Smooth muscle cell of the brain vasculature (primary cell): Measurements from ENCODE around the gene DCAF10.
"Not testable (repeated sequence)": the region's sequence is repeated elsewhere in the genome, so short reads cannot be mapped to it uniquely, and the experiment has no call there.

Experiments used
- DNase-seq: peaks from one replicate; pipeline ENCODE4 v3.0.0-alpha.2; 2012; ENCODE audit warnings: low read depth, low spot score

Gene DCAF10

DNA sequence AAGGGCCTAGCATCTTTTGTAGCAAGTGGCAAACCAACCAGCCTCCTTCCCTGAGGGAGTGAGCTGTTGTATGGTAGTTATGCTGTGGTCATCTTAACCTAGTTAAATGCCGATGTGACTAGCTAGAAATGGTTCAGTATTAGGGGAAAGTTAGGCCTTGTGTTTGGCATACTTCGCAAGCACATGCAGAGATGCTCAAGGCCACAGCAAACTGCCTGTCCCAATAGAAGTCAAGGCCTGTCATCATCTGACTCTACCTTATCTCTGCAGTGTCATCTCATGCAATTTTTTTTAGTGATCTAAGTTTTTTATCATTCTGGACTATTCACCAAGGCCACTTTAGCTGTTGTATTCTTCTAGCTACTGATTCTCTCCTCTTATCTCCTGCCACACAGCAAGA, 10.5 kb upstream of the DCAF10 start:
- DNase-seq, result no peak

DNA sequence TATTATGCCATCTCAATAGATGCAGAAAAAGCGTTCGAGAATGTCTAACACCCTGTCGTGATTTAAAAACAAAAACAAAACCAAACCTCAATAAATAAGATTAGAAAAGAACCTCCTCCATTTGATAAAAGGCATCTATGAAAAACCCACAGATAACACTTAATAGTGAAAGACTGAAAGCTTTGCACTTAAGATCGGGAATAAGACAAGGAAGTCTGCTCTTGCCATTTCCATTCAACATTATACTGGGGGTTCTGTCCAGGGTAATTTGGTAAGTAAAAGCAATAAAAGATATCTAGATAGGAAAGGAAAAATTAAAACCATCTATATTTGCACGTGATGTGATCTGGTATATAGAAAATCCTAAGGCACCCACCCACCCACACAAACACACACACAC, 8.5 kb upstream of the DCAF10 start:
- DNase-seq, result no peak

DNA sequence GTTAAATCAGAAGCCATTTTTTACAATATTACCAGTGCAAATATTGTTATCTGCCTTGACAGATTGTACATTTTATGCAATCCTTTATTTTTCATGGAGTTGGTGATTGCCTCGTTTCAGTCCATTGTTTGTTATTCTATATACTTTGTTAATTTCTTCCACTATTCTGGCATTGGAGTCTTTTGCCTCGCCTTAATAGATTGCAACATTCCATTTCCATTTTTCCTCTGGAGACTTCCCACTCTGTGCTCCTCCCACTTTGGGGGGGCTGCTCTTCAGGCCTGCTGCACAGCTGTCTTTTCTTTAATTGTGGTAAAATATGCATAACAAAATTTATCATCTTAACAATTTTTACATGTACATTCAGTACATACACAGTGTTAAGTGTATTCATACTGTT, 4.4 kb upstream of the DCAF10 start:
- DNase-seq, result no peak

DNA sequence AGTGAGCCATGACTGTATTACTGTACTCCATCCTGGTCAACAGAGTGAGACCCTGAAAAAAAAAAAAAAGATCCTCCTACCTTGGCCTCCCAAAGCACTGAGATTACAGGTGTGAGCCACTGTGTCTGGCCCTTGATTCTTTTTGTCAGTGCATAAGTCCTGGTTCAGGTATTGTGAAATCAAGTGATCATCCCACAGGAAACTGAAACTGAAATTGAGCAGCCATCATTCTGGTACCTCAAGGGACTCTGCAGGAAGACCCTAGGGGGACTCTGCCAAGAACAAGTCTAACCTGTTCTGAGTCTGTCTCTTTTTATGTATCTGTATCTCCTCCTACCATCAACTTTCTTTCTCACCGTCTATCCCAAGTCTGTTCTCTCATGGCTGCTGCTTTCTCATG, 1.9 kb upstream of the DCAF10 start:
- no peak for DNase-seq

DNA sequence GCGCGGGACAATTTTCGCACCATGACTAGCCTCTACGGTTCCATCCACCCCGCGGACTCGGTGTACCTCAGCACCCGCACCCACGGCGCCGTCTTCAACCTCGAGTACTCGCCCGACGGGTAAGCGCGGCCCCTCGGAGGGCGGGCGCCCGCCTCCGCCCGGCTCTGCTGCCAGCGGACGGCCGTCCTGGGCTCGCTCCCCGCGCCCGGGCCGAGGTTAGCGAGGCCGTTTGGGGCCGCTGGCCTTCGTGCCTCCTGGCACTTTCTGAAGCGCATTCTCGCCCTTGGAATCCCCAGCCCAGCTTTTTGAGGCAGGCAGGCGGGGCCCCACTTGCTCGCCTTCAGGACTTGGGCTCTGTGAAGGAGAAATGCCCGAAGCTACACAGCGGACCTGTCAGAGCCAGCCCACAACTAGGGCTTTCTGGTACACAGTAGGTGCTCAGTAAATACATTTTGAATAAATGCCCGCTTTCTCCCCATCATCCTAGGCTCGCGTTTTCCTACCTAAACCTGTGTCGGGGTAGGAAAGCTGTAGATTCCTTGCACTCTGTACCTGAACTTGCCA, 772 bp downstream of the DCAF10 start:
- no peak for DNase-seq

DNA sequence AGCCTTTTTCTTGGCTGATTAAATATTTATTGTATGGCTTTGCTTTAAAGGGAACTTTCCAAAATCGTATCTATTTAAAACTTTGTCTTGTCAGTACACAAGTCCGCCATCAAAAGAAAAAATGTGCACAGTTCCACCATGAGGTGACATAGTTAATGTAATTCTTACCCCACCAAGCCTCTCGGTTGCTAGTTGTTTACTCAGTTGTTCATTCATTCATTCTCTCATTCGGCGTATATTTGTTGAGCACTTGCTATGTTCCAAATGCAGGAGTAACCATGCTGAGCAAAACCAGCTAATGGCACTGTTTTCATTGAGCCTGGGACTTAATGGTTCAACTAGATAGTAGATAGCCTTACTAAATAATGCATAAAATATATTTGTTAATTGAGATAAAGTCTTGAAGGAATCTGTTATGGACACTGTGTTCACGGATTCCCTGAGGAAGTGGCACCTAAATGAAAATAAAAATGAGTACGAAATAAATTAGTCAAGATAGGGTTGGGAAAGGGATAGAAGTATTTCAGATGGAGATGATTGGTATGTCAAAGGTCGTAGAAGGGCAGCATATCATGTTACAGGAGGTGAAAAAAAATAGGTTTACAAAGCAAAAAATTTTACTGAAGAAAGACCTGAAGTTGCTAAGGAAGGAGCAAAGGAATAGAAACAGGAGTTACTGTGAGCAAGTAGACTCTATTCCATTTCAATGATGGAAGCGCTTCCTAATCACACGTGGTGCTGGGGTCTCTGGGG, 1.5 kb downstream of the DCAF10 start:
- DNase-seq, result no peak

DNA sequence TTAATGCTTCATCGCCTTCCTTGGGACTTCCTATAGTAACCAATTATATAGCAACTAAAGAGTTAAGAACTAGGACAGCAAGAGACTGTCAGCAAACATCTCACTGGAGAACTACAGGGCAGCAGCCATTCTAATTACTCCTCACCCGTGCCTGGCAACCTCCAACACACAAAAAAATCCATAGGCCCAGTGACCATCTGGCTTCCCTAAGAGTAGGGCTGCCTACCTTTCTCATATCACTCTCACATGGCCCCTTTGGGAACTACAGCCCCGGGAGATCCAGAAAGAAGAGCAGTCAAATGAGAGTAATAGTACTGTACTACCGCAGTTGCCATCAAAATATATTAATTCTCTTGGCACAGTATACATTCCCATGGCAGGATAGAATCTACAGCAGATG, 5.7 kb downstream of the DCAF10 start:
- DNase-seq, result no peak

DNA sequence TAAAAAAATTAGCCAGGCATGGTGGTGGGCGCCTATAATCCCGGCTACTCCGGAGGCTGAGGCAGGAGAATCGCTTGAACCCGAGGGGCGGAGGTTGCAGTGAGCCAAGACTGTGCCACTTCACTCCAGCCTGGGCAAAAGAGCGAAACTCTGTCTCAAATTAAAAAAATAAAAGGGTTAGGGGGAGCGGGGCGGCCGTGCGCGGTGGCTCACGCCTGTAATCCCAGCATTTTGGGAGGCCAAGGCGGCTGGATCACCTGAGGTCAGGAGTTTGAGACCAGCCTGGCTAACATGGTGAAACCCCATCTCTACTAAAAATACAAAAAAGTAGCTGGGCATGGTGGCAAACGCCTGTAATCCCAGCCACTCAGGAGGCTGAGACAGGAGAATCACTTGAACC, 9.1 kb downstream of the DCAF10 start:
- DNase-seq, result not testable (repeated sequence)

DNA sequence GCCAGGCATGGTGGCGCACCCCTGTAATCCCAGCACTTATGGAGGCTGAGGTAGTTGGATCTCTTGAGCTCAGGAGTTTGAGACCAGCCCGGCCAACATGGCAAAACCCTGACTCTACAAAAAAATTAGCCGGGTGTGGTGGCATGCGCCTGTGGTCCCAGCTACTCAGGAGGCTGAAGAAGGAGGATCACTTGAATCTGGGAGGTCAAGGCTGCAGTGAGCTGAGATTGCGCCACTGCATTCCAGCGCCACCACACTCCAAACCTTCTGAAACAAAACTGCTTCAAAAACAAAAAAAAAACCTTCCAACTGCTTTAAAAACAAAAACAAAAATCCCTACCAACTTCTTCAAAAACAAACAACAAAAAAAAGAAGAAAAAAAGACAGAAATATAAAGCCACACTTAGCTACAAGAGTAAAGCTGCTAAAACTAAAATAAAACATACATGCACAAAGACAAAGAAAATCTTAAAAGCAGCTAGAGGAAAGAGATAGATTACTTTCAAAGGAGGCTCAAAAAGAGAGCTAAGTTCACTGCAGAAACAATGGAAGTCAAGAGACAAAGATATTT, 11.4 kb downstream of the DCAF10 start:
- no peak for DNase-seq

DNA sequence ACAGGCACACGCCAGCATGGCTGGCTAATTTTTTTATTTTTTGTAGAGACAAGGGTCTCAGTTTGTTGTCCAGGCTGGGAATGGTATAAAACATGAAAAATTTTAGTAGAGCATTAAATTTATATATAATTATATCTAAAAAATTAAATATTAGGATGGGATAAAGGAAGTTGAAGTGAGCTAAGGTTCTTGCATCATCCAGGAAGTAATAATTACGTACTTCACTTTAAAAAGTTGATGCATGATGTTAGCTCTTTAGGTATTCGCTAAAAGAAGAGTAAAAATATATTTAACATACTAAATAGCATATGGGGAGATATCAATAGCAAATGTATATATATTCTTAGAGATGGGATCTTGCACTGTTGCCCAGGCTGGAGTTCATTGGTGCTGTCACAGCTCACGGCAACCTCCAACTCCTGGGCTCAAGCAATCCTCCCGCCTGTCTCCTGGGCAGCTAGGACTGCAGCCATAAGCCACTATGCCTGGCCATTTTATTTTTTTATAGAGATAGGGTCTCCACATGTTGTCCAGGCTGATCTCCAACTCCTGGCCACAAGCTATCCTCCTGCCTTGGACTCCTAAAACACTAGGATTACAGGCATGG, 12.3 kb downstream of the DCAF10 start:
- no peak for DNase-seq

DNA sequence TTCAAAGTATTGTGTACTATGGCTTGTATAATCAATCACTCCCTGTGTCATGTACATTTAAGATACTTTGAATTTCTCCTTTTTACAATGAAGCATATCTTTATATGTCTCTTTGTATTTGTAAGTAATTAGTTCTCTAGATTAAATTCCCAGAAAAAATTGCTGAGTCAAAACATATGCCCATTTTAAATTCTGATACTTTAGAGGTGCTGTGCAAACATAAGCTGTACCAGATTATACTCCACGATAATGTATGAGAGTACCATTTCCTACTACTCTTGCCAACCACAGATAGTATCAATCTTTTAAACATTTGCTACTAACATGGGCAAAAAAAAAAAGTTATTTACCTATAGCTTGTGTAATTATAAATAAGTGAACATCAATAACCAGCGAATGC, 18.3 kb downstream of the DCAF10 start:
- DNase-seq, result no peak

DNA sequence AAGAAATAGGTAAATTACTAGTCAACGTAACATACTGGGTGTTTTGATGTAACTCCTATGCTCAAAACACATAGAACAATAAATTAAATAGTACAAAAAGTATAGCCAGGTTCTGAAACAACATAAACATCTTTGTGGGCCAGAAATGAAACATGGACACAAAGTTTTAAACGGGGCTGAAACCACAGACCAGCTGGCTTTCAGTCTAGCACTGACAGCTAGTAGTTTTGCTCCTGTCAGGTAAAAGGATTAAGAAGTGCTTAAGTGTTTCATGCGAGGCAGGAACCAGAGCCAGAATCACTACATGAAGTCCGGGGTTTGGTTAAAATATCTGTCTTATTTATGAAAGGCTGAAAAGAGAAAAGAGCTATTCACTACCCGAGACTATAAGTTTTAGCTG, 19.5 kb downstream of the DCAF10 start:
- no peak for DNase-seq

DNA sequence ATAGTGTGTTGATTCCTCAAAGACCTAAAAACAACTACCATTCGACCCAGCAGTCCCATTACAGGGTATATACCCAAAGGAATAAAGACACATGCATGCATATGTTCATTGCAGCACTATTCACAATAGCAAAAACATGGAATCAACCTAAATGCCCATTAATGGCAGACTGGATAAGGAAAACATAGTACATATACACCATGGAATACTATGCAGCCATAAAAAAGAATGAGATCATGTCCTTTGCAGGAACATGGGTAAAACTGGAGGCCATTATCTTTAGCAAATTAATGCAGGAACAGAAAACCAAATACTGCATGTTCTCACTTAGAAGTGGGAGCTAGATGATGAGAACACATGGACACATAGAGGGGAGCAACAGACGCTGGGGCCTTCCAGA, 24.6 kb downstream of the DCAF10 start:
- not testable (repeated sequence) for DNase-seq

DNA sequence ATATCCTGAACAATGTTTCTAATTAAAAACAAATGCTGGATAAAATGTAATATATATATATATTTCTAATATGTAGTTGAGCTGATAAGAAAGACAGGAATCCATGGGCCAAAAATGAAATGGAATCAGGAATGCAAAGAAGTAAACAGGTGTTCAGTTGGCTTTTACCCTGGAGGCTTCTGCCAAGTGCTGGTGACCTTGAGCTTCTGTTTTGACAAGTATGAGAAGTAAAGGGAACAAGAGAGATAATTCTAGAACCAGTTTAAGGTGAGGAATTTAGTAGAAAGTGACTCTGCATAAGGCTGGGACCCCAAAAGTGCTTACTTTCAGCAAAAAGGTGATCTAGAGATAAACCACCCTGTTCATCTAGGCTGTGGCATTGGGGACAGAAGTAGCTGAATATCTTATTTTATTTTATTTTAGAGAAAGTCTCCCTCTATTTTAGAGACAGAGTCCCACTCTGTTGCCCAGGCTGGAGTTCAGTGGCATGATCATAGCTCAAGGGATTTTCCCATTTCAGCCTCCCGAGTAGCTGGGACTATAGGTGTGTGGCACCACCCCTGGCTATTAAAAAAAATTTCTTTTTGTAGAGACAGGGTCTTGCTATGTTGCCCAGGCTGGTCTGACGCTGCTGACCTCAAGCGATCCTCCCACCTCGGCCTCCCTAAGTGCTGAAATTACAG, 27.0 kb downstream of the DCAF10 start:
- DNase-seq, result no peak

DNA sequence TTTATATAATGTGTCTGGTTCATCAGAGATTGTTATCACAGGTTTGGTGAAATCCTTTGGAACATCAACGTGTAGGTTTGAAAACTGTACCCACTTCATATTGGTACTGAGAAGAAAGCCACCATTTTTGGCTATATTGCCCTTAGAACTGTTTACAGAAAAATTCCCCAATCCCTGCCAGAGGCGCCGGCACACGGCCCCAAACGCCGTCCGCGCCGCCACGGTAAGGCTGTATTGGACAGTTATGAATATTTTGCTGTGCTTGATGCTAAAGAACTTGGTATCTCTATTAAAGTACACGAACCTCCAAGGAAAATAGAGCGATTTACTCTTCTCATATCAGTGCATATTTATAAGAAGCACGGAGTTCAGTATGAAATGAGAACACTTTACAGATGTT, 35.2 kb downstream of the DCAF10 start:
- DNase-seq, result no peak

DNA sequence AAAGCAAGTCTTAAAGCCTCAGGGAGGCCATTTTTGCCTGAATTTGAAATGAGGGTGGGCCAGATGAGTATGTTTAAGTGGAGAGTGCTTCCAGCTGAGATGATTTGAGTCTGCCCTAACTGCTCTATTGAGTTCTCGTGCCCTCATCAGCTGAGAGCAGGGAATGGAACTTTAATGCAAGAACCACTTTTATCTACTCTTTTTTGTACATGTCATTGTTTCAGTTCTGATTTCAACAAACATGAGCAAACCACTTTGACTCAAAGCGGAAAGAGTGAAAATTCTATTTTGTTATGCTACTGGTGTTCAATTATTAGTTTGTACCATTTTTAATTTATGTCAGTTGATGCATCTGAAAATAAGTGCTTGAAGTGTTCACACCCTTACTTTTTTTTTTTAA, 35.8 kb downstream of the DCAF10 start:
- DNase-seq, result no peak

DNA sequence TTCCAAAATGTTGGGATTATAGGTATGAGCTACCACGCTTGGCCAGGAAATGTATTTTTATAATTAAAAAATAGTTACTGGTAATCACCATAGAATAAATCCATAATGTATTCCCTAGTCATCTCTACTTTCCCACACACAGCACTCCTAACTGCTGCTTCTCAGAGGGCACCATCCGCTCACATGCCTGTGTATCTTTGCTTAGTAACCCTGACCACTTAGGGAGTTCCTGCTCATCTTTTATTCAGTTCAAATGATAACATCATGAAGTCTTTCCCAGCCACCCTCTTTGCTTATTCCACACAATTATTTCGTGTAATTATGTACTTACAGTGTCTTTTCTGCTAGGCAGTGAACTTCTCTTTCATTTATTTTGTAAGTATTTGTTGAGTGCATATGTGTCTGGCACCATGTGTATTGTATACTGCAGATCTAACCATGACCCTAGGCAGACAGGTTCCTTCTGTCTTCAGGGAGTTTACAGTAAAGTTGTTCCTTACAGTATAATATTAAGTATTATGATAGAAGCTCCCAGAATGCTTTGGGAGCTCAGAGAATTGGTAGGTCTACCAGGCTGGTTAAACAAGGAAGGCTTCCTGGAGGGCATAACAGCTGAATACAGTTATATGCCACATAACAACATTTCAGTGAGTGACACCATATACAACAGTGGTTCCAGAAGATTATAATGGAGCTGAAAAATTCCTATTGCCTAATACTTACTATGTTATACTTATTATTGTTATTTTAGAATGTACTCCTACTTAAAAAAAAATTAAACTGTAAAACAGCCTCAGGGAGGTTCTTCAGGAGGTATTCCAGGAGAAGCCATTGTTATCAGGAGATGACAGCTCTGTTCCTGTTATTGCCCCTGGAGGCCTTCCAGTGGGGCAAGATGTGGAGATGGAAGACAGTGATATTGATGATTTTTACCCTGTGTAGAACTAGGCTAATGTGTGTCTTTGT, 39.2 kb downstream of the DCAF10 start:
- DNase-seq, result no peak

DNA sequence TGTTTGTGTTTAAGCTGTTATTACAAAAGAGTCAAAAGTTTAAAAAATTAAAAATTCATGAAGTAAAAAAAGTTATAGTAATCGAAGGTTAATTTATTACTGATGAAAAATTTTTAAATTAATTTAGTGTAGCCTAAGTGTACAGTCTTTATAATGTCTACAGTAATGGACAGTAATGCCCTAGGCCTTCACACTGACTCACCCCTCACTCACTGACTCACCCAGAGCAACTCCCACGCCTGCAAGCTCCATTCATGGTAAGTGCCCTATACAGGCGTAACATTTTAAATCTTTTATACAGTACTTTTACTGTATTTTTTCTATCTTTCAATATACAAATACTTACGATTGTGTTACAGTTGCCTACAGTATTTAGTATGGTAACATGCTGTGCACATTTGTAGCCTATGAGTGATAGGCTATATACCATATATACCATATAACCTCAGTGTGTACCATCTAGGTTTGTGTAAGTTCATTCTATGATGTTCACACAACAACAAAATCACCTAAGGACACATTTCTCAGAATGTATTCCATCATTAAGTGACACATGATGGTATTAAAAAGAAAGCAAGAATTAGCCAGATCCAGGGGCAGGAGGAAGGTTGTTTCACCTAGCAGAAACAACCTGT, 40.1 kb downstream of the DCAF10 start:
- no peak for DNase-seq

DNA sequence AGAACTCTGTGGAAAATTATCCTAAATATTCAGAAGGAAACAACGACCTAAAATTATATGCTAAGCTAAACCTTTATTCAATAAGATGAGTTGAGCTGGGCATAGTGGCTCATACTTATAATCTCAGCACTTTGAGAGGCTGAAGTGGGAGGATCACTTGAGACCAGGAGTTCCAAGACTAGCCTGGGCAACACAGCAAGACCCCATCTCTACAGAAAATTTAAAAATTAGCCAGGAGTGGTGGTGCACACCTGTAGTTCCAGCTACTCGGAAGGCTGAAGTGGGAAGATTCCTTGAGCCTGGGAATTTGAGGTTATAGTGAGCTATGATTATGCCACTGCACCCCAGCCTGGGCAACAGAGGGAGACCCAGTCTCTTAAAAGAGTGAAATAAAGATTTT, 51.6 kb downstream of the DCAF10 start:
- DNase-seq, result no peak

DNA sequence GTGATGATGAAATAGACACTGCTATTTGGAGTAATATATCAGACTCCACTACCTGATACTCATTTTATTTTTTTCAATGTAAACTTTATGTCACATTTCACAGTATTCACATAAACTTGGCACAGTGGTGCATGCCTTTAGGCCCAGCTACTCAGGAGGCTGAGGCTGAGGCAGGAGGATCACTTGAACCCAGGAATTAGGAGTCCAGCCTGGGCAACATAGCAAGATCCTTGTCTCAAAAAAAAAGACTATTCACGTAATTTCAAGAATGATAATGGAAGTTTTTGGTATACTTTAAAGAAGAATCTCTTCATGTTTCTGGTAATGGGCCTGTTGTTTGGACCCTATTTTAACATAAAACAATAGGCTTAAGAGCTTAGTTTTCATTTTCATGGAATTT, 56.0 kb downstream of the DCAF10 start:
- DNase-seq, result no peak

DNA sequence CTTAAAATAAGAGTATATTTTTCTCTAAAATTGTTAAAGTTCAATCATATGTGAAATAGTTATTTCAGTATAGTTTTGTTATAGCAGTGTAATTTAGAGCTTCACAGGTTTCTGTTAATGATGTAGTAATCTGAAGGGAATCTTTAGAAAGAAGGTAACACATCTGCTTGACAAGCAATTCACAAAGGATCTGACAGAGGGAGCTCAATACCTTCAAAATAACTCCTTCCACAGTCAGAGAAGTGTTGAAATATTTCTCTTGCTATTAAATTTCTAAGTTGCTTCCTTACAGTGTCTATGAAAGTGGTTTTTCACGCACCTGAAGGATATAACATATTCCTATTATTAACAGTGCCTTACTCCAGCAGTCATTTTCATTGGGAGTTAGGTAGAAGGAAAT, 58.4 kb downstream of the DCAF10 start:
- DNase-seq, result no peak
